NCI-H146 (cell line): ENCODE data around the gene STUM.

Experiments
- DNase-seq: peaks from one replicate; lab custom pipeline; 2025; lab: John Stamatoyannopoulos, UW

The STUM gene

DNA sequence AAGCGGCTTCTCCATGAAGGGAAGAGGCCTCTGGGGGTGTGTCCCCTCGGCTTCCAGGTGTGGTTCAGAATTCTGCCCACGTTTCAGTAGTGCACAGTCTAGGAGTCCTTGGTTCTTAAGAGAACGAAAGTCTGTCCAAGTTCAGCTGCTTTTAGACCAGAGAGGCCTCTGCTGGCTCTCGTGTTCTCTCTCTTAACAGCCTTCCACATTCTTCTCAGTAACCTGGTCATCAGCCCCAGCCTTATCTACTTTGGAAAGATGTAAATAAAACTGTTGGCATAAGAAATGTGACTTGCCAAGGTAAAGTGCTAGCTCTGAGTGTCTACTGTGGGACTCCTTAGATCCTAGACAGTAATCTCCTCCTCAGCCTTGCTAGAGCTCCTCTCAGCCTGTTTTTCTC is 15.3 kb upstream of the STUM start:
- no peak for DNase-seq

DNA sequence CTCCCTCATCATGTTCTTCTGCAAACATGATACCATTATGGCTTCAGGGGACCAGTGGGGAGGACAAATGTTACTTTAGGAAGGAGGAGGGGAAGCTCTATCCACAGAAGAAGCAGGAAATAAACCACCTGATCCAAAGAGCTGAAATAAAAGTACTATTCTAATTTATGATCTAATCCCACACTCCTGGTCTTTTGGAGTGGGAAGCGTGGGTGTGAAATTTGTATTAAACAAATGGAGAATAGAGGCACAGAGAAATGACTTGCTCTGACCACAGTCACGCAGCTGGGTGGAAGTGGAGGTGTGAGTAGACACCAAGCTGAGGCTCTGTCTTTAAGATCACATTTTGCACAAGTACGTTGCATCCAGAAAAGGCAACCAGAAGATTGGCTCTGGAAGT is 14.5 kb upstream of the STUM start:
- DNase-seq: no peak

DNA sequence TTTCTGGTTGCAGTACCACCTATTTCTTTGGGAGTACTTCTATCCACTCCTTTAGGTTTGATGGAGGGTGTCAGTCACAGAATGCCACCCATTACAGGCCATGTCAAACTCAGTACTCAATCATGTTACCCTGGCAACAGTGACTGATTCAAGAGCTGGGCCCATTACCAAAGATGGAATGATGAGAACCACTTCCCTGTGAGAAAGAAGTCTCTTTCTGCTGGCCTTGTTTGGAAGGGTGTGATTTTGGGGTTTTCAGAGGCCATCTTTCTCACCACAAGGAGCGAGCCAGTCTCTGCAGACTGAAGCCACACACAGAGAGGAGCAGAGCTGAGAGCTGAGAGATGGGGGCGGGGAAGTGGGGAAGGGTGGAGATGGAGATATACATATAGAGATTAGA is 13.9 kb upstream of the STUM start:
- DNase-seq: no peak

DNA sequence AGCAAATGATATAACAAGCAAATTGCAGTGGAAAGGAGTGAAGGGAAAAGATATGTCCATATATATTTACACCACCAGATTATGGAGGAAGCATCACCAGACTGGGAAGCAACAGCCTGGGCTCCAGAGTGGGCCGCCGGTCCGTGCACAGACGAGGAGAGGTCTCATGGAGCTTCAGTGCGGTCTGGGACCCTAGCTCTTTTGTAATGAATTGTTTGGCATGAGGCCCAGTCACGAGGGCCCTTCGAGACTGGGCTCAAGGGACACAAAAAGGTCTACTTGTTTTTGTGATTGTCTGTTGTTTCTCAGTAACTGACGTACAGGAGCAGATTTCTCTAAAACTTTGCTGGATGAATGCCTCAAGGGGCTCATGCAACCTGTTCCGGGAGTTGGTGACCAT is 12.9 kb upstream of the STUM start:
- DNase-seq: no peak

DNA sequence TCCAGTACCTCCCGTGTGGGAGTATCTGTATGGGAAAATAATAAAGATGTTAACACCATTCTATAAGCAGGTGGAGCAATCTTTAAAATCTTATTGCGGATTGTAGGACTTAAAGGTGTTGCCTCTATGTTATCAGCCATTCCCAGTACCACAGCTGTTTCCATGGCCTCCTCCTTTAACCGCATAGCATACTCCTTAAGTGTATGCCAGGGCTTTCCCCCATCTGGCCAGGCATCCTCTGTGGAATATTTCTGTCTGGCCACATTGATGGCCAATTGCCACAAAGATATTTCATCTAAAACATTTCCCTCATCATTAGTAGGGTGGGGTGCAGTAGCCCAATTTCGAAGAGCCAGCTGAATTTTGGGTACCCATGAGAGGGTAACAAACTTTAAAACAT is 7.3 kb upstream of the STUM start:
- no peak for DNase-seq

DNA sequence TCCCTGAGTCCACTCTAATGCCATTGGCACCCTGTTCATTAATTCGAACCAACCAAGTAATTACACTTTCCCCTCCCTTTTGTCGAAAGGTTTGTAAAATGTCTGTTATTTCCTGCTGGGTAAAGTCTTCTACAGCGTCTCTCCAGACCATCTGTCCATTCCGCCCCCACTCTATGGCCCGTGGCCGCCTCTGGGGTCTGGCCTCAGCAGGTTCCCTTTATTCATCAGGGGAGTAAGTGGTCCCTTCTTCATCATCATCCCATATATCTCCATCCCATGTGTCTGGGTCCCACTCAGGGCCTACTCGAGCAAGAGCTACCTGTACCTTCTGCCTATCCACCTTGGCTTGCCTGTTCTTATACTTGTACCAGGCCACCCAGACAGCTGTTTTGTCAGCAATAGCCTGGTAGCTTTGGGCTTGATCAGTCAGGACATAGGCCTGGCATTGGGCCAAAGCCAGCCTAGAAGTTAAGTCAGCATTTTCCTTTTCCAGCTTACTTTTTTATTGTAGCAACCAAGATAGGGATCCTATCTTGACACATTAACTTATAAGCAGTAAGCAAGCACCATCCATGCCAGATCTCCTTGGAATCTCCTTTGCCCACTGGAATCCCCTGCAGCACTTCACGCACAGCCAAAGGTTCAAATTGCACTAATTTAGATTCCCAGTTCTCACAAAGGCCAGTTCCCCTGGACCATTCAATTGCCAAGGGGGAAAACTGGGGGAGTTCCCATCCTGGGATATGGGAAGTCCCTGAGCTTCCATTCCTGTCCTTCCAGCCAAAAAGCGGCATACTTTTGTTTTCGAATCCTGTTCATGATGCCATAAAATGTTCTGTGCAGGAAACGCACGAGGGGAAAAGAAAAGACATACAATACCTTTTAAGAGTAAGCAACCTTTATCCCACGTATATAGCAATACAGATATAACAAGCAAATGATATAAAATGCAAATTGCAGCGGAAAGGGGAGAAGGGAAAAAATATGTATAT is 6.6 kb upstream of the STUM start:
- no peak for DNase-seq

DNA sequence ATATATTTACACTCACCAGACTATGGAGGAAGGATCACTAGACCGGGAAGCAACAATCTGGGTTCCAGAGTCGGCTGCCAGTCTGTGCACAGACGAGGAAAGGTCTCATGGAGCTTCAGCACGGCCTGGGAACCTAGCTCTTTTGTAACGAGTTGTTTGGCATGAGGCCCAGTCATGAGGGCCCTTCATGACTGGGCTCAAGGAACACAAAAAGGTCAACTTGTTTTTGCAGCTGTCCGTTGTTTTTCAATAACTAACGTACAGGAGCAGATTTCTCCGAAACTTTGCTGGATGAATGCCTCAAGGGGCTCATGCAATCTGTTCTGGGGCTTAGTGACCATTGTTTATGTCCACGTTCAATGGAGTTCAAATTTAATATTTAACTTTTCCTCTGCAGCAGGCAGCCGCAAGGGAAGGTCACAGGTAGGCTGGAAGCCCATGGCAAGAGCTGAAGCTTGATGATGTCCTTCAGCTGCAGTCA is 5.9 kb upstream of the STUM start:
- DNase-seq: no peak

DNA sequence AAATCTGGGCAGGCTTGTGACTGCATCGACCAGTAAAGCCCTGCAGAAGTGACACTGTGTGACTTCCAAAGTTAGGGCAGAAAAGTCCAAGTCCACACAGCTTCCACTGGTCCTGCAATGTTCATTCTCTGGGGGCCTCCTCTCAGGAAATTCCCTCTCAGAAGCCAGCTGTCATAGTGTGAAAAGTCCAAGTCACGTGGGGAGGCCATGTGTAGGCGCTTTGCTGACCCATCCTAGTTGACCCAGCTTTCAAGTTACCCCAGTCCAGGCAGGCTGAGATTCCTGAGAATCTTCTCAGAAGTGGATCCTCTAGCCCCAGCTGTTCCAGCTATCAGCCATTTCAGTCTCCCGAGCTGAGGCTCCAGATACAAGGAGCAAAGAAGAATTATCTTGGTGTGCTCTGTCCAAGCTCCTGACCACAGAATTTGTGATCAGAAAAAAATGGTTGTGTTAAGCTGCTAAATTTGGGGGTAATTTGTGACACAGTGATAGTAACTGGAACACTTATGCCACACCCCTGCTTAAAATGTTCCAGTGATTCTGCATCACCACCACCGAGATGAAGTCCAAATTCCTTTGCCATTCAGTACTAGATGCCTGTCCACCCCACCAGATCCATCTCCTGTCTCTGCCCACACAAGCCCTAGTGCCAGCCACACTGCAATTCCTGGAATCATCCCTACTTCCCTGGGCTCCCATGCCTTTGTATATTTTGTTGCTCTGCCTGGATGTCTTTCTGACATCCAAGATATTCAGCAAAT is 2.5 kb upstream of the STUM start:
- no peak for DNase-seq

DNA sequence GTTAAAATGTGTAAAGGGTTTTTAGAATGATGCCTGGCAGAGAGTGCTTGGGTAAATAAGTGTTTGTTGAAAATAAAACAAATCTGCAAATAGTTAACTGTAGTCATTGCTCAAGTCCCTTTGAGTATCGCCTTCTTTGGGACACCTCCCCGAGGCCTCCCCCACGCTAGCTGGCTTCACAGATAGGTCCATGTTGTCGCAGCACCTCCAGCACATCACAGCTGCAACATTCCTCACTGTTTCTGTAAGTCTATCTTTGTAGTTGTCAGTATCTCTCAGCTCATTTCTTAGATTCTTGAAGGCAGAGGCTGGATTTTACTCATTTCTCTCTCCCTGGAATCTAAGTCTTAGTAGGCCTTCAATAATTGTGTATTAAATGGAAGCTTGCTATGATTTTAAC is 1.6 kb upstream of the STUM start:
- no peak for DNase-seq

DNA sequence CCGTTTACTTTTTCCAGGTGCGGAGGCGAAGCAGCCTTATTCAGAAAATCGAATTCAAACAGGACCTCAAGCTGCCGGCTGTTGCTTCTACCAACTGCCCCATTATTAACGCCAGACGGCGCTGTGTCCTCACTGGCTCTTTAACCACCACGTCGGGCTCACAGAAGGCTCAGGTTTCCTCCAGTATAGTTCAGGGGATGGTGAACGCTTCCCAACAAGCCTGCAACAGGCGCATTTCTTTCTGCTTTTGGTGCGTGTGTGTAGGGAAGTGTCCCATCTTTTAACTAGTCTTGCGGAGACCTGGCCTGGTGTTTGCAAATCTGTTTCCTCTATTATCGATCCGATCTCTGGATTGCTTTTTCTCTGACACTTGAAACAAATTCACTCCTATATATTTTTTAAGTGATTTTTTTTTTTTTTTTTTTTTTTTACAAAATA is 791 bp upstream of the STUM start:
- peak; percentile 90 for DNase-seq

DNA sequence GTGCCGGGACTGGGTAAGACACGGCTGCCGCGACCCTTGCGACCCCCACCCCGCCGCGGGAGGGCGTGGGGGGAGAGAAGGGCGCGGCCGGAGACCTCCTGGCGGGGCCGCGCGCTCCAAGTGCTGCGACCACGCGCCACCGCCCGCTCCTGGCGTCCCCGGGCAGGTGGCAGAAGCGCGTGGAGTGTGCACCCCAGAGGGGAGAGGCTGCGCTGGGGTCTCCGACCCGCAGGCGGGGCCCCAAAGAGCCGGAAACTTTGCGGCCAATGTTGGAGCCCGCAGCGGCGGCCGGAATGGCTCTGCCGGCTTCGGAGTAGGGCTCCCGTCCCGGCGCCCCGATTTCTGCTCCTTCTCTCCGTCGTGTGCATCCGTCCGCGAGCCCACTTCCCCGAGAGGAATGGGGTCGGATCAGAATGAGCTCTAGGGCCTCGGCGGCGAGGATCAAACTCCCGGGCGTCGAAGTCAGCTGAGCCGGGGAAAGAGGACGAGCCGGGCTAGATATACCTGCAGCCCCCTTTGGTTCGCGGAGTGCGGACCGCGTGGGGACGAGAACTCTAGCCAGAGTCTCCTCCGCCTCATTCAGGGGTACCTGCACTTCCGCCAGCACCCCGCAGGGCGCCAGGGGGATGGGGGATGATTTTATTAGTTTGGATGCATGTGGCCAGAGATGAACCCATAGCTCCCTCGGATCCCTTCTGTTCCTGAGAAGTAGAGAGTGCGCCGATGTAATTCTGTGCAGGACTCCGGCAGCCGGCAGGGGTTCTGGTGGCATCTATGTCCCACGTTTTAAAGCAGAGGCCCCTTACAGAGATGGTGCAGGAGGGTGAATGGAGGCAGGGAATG is 751 bp downstream of the STUM start:
- DNase-seq: peak; percentile 34

DNA sequence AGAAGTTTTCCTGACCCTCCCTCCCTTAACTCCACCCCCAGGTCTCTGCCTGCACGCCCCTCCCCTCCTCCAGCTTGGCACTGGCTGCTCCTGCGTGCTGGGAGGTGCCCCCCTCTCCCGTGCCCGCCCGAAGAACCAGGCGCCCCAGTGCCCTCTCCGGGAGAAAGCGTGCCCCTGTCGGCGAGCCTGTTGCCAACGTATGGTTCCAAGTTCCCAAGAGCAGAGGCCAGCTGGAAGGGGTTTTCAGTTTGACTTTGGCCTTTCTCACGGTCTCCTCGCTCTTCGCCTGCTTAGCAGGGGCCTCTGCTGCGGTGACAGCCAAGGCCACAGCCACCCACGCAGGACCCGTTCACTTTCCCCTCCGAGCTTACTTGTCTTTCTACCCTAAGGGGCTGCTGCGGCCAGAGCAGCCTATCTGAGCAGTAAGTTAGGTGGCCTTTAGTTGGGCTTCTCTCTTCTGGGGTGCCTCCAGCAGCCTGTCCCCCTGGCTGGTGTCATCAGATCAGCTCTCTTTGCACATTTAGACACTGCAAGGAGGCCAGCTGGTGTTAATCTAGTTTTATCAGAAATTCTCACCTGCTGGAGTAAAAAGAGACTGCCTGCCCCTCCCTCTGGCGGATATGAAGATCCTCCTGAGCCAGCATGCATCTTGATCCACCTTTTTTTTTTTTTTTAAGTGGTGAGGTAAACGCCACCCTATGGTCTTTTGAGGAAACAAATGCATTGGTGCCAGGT is 1.5 kb downstream of the STUM start:
- DNase-seq: peak; percentile 60

DNA sequence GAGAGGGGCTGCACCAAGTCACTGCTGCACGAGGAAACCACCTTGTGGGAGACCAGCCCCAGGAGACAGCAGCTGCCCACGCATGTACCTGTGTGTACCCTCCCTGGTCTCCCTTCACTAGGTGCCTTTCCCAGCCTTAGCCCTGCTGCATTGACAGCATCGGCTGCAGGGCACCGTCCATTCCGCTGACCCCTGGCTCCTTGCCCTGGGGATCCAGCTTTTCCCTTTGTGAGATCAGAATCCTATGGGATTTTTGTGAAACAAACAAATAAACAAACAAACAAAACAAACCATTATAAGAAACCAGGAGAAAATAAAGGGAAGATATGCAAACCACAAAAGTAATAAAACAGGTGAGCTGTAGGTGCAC is 2.1 kb downstream of the STUM start:
- DNase-seq: no peak

DNA sequence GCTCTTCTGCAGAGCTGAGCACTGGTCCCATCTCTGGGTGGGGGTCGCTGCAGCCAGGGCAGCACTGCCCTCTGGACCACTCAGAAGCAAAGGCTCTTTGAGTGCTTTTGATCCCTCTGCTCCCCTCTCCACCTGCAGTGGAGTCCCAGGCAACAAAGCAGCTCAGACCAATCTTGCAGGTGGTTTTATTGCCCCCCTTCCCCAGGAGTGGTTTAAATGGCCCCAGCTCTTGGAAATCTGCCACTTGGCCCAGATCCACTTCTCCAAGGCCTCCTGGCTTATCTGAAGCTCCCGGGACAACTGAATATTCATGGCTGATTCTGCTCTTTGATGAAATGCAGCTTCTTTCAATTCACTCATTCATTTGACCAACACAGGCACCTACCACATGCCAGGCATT is 2.7 kb downstream of the STUM start:
- DNase-seq: no peak

DNA sequence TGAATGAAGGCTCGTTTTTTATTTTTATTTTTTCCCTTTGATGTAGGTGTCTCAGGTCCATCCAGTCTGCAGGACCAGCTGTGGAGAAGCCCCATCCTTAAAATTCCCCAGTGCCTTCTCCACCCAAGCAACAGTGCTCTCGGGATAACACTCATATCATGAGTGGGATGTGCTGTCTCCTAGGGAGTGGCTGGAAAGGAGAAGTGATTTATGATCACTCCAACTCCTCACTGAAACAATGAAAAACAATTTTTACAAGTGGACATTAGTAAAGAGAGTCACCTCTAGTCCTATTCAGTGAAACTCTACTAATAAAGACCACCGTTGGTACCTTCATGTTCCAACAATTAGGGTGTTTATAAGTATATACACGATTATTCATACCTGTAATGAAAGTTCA is 3.5 kb downstream of the STUM start:
- no peak for DNase-seq

DNA sequence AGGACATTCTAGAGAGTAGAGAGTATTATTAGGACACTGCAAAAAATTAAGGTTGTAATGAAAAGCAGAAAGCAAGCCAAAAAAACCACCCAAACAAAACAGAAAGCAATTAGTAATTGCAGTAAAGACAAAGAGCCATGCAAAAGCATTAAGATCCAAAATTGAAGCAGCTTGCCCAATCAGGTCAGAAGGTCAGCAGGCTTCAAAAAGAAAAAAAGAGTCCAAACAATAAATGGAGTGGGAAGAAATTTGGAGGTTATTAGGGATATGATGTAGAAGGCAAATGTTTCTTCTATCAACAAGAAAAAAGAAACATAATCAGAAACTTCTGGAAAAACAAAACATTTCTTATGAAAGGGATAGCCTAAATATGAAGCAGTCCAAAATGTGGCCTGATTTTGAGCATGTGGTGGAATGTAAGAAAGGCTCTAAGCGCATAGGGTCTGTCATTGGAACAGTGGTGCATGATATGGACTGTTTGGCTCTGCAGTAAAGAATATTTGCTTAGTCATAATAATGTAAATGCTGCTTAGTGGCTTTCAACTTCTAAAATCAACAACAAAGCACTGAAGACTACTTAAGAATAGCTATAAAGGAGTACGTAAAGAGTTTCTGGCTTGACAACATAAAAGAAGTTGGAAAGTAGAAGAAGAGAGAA is 4.8 kb downstream of the STUM start:
- no peak for DNase-seq

DNA sequence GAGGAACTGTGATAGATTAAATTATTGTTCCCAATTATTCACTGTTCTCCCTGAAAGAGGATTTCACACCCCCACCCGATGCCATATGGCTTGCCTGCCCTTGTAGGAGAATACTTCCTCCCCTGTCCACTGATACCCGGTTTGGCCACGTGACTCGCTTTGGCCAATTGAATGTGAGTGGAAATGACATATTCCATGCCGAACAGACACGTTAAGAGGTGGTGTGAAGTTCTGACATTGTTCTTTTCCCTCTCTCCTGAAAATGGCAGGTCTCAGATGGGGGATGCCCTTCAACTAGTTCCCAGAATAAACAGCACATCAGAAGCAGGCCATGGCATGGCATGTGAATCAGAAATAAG is 5.3 kb downstream of the STUM start:
- DNase-seq: no peak

DNA sequence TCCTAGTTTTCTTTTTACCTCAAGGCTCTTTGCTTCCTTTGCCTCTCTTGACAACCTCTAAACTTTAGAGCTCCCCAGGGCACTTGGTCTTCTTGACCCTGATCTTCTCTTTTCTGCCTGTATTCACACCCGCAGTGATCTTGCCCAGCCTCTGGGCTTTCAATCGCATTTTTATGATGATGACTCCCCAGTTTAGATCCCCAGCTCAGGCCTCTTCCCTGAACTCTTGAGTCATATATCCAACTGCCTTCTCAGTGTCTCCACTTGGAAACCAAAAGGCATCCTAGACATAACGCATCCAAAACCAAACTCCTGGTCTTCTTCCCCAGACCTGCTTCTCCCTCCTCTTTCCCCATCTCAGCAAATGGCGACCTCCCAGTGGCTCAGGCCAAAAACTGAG is 6.5 kb downstream of the STUM start:
- DNase-seq: no peak

DNA sequence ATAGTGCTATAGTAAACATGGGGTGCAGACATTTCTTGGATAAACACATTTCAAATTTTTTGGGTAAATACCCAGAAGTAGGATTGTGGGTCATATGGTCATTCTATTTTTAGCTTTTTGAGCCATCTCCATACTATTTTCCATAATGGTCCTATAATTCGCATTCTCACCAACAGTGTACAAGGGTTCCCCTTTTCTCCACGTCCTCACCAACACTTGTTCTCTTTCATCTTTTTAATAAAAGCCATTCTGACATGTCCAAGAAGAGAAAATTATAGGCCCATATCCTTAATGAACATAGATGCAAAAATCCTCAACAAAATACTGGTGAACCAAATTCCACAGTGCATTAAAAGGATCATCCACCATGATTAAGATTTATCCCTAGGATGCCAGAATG is 8.9 kb downstream of the STUM start:
- DNase-seq: no peak

DNA sequence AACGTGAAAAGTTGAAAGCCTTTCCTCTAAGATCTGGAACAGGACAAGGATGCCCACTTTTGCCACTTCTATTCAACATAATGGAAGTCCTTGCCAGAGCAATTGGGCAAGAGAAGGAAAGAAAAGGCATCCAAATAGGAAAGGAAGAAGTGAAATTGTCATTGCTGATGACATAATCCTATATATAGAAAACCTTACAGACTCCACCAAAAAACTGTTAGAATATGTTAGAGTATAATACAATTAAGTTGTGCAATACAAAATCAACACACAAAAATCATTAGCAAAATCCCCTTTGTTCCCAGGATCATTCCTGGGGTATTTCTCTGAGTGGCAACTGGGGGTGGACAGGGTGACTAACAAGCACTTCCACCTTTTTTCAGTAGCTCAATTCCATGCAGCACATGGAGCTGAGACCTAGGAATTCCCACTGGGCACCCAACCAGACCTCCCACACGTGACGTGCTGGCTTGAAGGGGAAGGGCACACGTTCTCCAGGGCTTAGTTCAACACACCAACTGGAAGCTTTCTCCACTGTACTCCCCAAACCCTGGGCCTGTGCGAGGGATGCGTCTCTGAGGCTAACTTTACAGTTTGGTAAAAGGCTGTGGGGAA is 9.6 kb downstream of the STUM start:
- no peak for DNase-seq

DNA sequence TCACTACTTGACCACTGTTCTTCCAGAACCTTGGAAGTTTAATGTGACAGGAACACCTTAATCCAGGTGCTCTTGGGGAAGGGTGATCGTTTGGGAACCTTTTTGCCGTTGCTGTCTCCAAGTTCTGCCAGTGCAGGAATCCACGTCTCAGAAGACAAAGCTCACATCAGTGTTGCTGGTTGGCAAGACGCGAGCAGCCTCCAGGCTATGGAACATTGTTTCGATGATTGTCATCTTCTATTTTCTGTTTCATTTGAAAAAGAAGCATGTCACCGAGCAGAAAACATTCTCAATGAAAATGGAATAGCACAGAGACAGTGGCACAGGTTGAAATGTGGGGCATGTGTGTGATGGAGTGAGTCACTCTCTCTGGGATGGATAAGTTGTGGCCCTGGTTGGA is 11.7 kb downstream of the STUM start:
- no peak for DNase-seq
